ENCODE measurements around the gene SRSF2. TPM values are rescaled to one million over a fixed set of nuclear protein-coding genes. Genes with fewer than 3 reads are reported as not detected.
"Not testable (repeated sequence)": the region's sequence is repeated elsewhere in the genome, so short reads cannot be mapped to it uniquely, and the experiment has no call there.

The SRSF2 gene
- total RNA-seq, 1 donor from 2014 or later: 329 TPM

GRCh38 chr17:76732734-76733617 is 4.2 kb downstream of the SRSF2 start:
- no peak overlapping the region for H3K27ac Mint-ChIP-seq
- H3K36me3 Mint-ChIP-seq: peaks cover 28% of the 10 kb centered on the region
- H3K4me3 Mint-ChIP-seq: peak overlapping the region; percentile 17
- Histone ChIP-seq H3K9me3 (ENCODE audit: low read depth) (no peaks in the 10 kb centered on the region), H3K27ac (peak overlapping the region; percentile 24), H3K9ac (no peak overlapping the region), H3F3A (ENCODE audit: low read depth) (peaks cover 71% of the 10 kb centered on the region), H3K4me3 (peak overlapping the region; percentile 90), H2AFZ (replicated peaks) (no peak overlapping the region), H3K4me2 (peak overlapping the region; percentile 98), H3K36me3 (peaks cover 34% of the 10 kb centered on the region), H3K79me2 (ENCODE audit: low read depth) (peaks cover 80% of the 10 kb centered on the region), H3K27me3 (no peaks in the 10 kb centered on the region), H4K20me1 (ENCODE audit: low read depth) (peaks cover 48% of the 10 kb centered on the region), H3K4me1 (peaks cover 19% of the 10 kb centered on the region)
- no peak for DNase-seq (ENCODE audit: low spot score)
- no peaks in the 10 kb centered on the region for H3K9me3 Mint-ChIP-seq
- H3K4me1 Mint-ChIP-seq: peaks cover 32% of the 10 kb centered on the region
- H3K27me3 Mint-ChIP-seq (ENCODE audit: insufficient read depth, low read depth): peaks cover 8% of the 10 kb centered on the region
- no peak for TF ChIP-seq EZH2phosphoT487 (IDR thresholded peaks at IDR 0.05)
- TF ChIP-seq CTCF (IDR thresholded peaks at IDR 0.05): no peak
- TF ChIP-seq EZH2 (IDR thresholded peaks at IDR 0.05): no peak

- Histone ChIP-seq H3F3A (ENCODE audit: low read depth) (peaks cover 69% of the 10 kb centered on the region), H3K79me2 (ENCODE audit: low read depth) (peaks cover 88% of the 10 kb centered on the region), H3K4me1 (peaks cover 26% of the 10 kb centered on the region), H3K27ac (peak overlapping the region; percentile 24), H4K20me1 (ENCODE audit: low read depth) (peaks cover 57% of the 10 kb centered on the region), H3K36me3 (peaks cover 34% of the 10 kb centered on the region)
- H3K27me3 ChIP-seq; H3K9me3 Mint-ChIP-seq; H3K27me3 Mint-ChIP-seq (ENCODE audit: insufficient read depth, low read depth); DNase-seq (ENCODE audit: low spot score); H3K4me3 ChIP-seq; H3K27ac Mint-ChIP-seq; H3K9ac ChIP-seq; H2AFZ ChIP-seq (replicated peaks); H3K9me3 ChIP-seq (ENCODE audit: low read depth); H3K4me3 Mint-ChIP-seq; H3K4me2 ChIP-seq: not testable (repeated sequence)
- peaks cover 40% of the 10 kb centered on the region for H3K4me1 Mint-ChIP-seq
- peaks cover 28% of the 10 kb centered on the region for H3K36me3 Mint-ChIP-seq
These were observed 5.1 kb downstream of the SRSF2 start for GRCh38 chr17:76731800-76732733.

- Mint-ChIP-seq H3K27me3 (ENCODE audit: insufficient read depth, low read depth) (peaks cover 5% of the 10 kb centered on the region), H3K9me3 (no peaks in the 10 kb centered on the region), H3K4me3 (peak overlapping the region; percentile 95), H3K36me3 (peaks cover 12% of the 10 kb centered on the region), H3K4me1 (peaks cover 18% of the 10 kb centered on the region), H3K27ac (peak overlapping the region; percentile 22)
- Histone ChIP-seq H3K4me1 (peaks cover 6% of the 10 kb centered on the region), H3K9me3 (ENCODE audit: low read depth) (no peaks in the 10 kb centered on the region), H2AFZ (replicated peaks) (no peak overlapping the region), H3K4me3 (peak overlapping the region; percentile 90), H3K27me3 (no peaks in the 10 kb centered on the region), H3K27ac (no peak overlapping the region), H3K4me2 (peak overlapping the region; percentile 90), H3K79me2 (ENCODE audit: low read depth) (peaks cover 64% of the 10 kb centered on the region), H3F3A (ENCODE audit: low read depth) (peaks cover 43% of the 10 kb centered on the region), H4K20me1 (ENCODE audit: low read depth) (peaks cover 24% of the 10 kb centered on the region), H3K36me3 (peaks cover 4% of the 10 kb centered on the region), H3K9ac (peak overlapping the region; percentile 19)
- TF ChIP-seq EZH2phosphoT487 (IDR thresholded peaks at IDR 0.05) (no peak), EZH2 (IDR thresholded peaks at IDR 0.05) (no peak), CTCF (IDR thresholded peaks at IDR 0.05) (no peak)
- no peak for DNase-seq (ENCODE audit: low spot score)
These were observed 9.2 kb downstream of the SRSF2 start for GRCh38 chr17:76727745-76728456.
